Activated CD8-positive, alpha-beta memory T cell treated with anti-CD3 and anti-CD28 coated beads for 36 hours (primary cell): ENCODE results near the gene CPZ. TPM values are rescaled to one million over a fixed set of nuclear protein-coding genes. Genes with fewer than 3 reads are reported as not detected.

Experiments
- CTCF ChIA-PET: fragments of 350-600 bp; sonication (Branson Sonifier 250); formaldehyde crosslinking; loops from one replicate; lab custom pipeline; 2021; ENCODE audit warnings: antibody characterized with exemption; lab: Charles Lee
- POLR2A ChIA-PET: fragments of 350-600 bp; sonication (Branson Sonifier 250); formaldehyde crosslinking; loops from one replicate; lab custom pipeline; 2021; ENCODE audit warnings: antibody characterized with exemption; lab: Charles Lee
- total RNA-seq, 2 experiments: library from RNA; stranded (reverse); gene quantifications; one replicate each; pipeline ENCODE4 v1.2.3, GENCODE V29; 2021

CPZ gene
- total RNA-seq, 2 experiments from 2014 or later, result not detected

- ChIA-PET POLR2A (no interaction called here), CTCF (no interaction called here)
These were observed 70.2 kb downstream of the CPZ start for GRCh38 chr4:8662776-8663175.

- POLR2A ChIA-PET, result no interaction called here
- CTCF ChIA-PET, result no interaction called here
These were observed 71.7 kb downstream of the CPZ start for GRCh38 chr4:8664031-8664805.

- POLR2A ChIA-PET, result no interaction called here
- CTCF ChIA-PET, result no interaction called here
These were observed 72.4 kb downstream of the CPZ start for GRCh38 chr4:8664976-8665375.

GRCh38 chr4:8665406-8666360 is 73.1 kb downstream of the CPZ start:
- POLR2A ChIA-PET, result no interaction called here
- CTCF ChIA-PET, result no interaction called here

- CTCF ChIA-PET, result no interaction called here
- POLR2A ChIA-PET, result no interaction called here
These were observed 74.0 kb downstream of the CPZ start for GRCh38 chr4:8666581-8666980.

Other genes with a start within 250 kb of the CPZ start
- 10 to 100 TPM; 18.2 to 20.4 TPM for gene ACOX3, start 152.0 kb upstream of the CPZ start, total RNA-seq
- gene TRMT44, start 152.0 kb upstream of the CPZ start, total RNA-seq, result 10 to 100 TPM; 25.5 to 27.3 TPM
- not detected for gene GPR78, start 12.4 kb upstream of the CPZ start, total RNA-seq